Thymus (tissue), 11 donors: ENCODE measurements around the gene TRPM4. TPM values are rescaled to one million over a fixed set of nuclear protein-coding genes. Genes with fewer than 3 reads are reported as not detected.
"Not testable (repeated sequence)": the region's sequence is repeated elsewhere in the genome, so short reads cannot be mapped to it uniquely, and the experiment has no call there.

Experiments
- DNase-seq, 9 donors: peaks; one replicate each; pipeline ENCODE4 v3.0.0-alpha.2; 2013; ENCODE audit warnings: low spot score in 9 of 9, low read depth in 6 of 9, missing footprints in 1 of 9
- H3K27ac ChIP-seq, 2 donors: one replicate each; pipeline ENCODE4 v1.5.1; 2013; ENCODE audit warnings: control low read depth in 1 of 2, low read depth in 1 of 2, low read length in 1 of 2, mild to moderate bottlenecking in 1 of 2, moderate library complexity in 1 of 2
- H3K27me3 ChIP-seq, 2 donors: one replicate each; pipeline ENCODE4 v1.5.1; 2013; ENCODE audit warnings: low read length in 1 of 2; ENCODE audit not compliant: control insufficient read depth in 2 of 2, insufficient read depth in 1 of 2
- H3K36me3 ChIP-seq, 2 donors: one replicate each; pipeline ENCODE4 v1.5.1; 2013; ENCODE audit warnings: low read length in 1 of 2, mild to moderate bottlenecking in 1 of 2, moderate library complexity in 1 of 2; ENCODE audit not compliant: control insufficient read depth in 2 of 2, insufficient read depth in 2 of 2
- H3K4me1 ChIP-seq, 2 donors: one replicate each; pipeline ENCODE4 v1.5.1; 2013; ENCODE audit warnings: low read length in 2 of 2; ENCODE audit not compliant: control insufficient read depth in 2 of 2, insufficient read depth in 2 of 2
- H3K4me3 ChIP-seq, 2 donors: one replicate each; pipeline ENCODE4 v1.5.1; 2013; ENCODE audit warnings: low read length in 2 of 2, control low read depth in 1 of 2, mild to moderate bottlenecking in 1 of 2
- H3K9me3 ChIP-seq, 2 donors: one replicate each; pipeline ENCODE4 v1.5.1; 2013; ENCODE audit warnings: low read length in 1 of 2, mild to moderate bottlenecking in 1 of 2; ENCODE audit not compliant: control insufficient read depth in 2 of 2, insufficient read depth in 1 of 2
- WGBS: extraction: QIAGEN DNeasy Blood & Tissue Kit; methylation state at CpG from one replicate; pipeline ENCODE4 v1.1.7; 2013; 5-methylcytosine and 5-hydroxymethylcytosine counted together
- polyA plus RNA-seq: library from polyadenylated mRNA; stranded (reverse); fragments of 200-250 nt; gene quantifications from one replicate; pipeline ENCODE4 v1.2.3, GENCODE V29; 2013
- total RNA-seq: library from RNA; stranded (reverse); fragments of 120-200 nt; gene quantifications from one replicate; pipeline ENCODE4 v1.2.4, GENCODE V29; 2013
- donor health status: healthy.

Gene TRPM4
- total and polyA plus RNA-seq, 2 donors: 3.7 to 7.6 TPM

DNA sequence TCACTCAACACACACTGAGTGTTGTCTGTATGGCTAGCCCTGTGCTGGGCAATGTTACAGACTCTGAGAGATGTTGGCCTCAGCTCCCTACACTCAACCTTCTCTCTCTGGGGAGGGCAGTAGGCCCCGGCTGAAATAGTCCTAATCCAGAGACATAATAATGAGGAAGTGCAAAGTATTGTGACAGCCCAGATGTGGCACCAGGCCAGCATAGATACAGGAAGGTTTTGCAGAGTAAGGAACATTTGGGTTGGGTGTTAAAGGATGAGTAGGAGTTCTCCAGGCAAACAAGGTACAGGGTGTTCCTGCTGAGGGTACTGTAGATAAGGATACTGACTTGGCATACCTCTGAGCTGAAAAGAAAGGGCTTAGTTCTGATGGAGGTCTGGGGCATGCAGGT lies 41.0 kb upstream of the TRPM4 start:
- DNase-seq: no peak
- H3K36me3 ChIP-seq: peaks cover 0 to 2% of the 10 kb centered on the region in 2 donors
- no peak overlapping the region for H3K27ac ChIP-seq
- peaks cover 24 to 26% of the 10 kb centered on the region in 2 donors for H3K4me1 ChIP-seq
- peaks cover 21 to 40% of the 10 kb centered on the region in 2 donors for H3K27me3 ChIP-seq
- no peaks in the 10 kb centered on the region for H3K9me3 ChIP-seq
- 51% methylated on average over 1 of the region's 1 CpG for WGBS
- no peak overlapping the region for H3K4me3 ChIP-seq

DNA sequence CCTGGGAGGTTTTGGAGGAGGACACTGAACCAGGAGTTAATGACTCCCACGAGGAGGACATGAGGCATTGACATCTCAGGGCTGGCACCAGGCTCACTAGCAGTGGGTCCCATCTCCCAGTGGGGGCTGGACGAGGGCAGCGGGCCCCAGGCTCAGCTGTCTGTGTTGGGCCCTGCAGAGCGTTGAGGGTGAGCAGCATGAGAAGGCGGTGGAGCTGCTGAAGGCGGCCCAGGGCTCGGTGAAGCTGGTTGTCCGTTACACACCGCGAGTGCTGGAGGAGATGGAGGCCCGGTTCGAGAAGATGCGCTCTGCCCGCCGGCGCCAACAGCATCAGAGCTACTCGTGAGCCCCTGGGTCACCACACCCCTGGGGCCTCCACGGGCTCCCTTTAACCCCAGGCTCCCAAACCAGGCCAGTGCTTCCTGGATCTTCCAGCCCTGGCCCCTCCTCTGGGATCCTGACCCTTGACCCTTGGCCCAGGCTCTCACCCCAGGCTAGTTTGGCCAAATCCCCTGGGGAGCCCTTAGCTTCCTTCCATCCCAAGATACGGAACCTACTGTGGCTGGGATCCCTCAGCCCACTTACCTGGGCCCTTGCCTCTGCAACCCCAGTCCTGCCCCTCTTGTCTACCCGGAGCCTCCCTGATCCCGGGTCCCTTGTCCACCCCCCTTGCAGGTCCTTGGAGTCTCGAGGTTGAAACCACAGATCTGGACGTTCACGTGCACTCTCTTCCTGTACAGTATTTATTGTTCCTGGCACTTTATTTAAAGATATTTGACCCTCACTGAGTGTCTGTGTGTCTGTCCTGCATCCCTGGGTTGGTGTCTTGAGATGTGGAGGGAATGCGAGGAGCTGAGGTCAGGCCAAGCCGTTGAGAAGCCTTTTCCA lies 39.7 kb upstream of the TRPM4 start:
- Histone ChIP-seq H3K27me3 (peaks cover 28 to 53% of the 10 kb centered on the region in 2 donors), H3K9me3 (no peaks in the 10 kb centered on the region), H3K36me3 (peaks cover 0 to 2% of the 10 kb centered on the region in 2 donors), H3K27ac (peak overlapping the region; percentile 87 to 92), H3K4me1 (peaks cover 24 to 26% of the 10 kb centered on the region in 2 donors), H3K4me3 (peak overlapping the region; percentile 58 to 60)
- no peak for DNase-seq
- WGBS: 76% methylated on average over 26 of the region's 26 CpGs

DNA sequence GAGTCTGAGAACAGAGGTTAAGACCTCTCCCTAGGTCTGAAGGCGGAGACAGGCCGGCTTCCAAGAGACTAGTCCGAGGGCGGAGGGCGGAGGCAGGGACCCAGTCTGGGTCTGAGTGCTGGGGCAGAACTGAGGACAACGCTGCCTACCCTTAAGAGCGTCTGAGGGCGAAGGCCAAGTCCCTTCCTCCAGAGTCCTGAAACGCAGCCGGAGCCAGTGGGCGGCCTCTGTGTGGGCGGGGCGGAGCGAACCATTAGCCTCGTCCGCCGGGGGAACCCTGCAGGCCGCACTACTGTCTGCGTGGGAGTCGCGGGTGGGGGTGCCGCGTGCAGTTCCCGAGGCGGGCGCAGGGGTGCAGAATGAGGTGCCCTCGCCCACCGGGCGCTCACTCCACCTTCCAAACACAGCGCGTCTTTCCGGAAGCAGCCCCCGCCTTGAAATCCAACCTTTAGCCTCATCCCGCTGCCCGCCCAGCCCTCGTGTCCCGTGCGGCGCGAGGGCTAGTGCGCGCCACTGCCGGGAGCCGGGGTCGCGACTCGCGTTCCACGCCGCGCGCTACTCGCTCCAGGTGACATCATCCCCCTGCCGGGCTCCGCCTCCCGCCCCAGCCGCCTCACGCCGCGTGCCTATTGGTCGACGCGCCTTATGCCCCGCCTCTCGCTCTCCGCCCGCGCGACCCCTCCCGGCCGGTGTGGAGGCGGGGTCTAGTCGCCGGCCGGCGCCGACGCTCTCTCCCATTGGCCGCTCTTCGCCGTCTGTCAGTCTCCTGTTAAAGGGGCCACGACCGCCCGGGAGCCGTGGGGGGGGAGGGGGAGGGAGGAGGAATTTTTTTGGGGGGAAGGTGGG lies 38.8 kb upstream of the TRPM4 start, which contains the start of gene C19orf73:
Gene C19orf73, minus strand, starts transcription at position 579 of the 846 bp plus-strand sequence. Its CDS starts 121 bp downstream, at position 458.
- H3K36me3 ChIP-seq: peaks cover 0 to 2% of the 10 kb centered on the region in 2 donors
- H3K27ac ChIP-seq: peak within 1 kb of the TSS; percentile 87 to 92
- WGBS: 1% methylated on average over 85 of the region's 85 CpGs
- no peaks in the 10 kb centered on the region for H3K9me3 ChIP-seq
- H3K4me1 ChIP-seq: peaks cover 18 to 23% of the 10 kb centered on the region in 2 donors
- H3K27me3 ChIP-seq: peaks cover 32 to 55% of the 10 kb centered on the region in 2 donors
- peak within 1 kb of the TSS; percentile 58 to 60 for H3K4me3 ChIP-seq
- peak; percentile 80 to 96 (median 91) for DNase-seq

DNA sequence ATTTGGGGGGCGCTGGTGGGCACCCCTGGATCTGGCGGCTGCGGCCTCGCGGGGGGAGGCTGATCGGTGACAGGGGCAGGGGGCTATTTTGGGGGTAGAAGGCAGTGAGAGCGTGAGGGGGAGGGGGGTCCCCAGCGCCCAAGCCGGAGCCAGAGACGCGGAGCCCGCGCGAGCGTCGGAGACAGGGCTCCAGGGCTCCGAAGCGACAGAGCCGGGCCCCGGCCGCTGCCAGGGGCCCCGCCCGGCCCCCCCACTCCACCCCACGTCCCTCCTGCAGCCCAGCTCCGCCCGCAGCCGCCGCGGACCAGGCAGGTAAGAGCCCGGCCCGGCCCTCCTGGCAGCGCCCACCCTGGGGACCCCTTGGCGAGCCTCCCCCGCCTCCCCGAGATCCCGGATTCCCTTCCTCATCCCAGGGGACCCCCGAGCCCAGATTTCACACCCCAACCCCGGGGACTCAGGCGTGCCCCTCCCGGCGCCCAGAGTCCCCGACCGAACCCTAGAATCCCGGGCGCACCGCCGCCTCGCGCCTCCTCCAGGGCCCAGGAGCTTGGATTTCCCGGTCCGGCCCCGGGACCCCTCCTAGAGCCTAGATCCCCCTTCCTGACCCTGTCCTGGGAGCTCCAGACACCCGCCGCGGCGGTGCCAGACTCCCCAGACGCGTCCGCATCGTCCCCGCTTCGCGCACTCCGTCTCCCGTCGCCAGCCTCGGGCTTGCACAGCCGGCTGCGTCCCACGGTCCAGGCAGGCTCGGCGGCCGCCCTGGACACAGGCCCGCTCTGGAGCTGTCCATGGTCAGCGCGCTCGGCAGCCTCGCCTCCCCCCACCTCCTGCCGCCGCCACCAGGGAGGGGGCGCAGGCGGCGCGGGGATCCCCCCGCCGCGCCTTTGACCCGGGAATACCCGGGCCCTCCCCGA lies 37.9 kb upstream of the TRPM4 start, which contains the start of gene PPFIA3:
Gene PPFIA3, plus strand, starts transcription at position 134 of the 914 bp plus-strand sequence. CDS start 8,330 bp downstream, outside the sequence.
- DNase-seq: peak in 1 of 9 donors; percentile 28
- Histone ChIP-seq H3K4me3 (peak within 1 kb of the TSS; percentile 58 to 60), H3K36me3 (peaks cover 0 to 2% of the 10 kb centered on the region in 2 donors), H3K4me1 (peaks cover 15 to 20% of the 10 kb centered on the region in 2 donors), H3K27me3 (peaks cover 36 to 60% of the 10 kb centered on the region in 2 donors), H3K9me3 (no peaks in the 10 kb centered on the region), H3K27ac (peak within 1 kb of the TSS; percentile 87 to 92)
- 2% methylated on average over 90 of the region's 90 CpGs for WGBS

DNA sequence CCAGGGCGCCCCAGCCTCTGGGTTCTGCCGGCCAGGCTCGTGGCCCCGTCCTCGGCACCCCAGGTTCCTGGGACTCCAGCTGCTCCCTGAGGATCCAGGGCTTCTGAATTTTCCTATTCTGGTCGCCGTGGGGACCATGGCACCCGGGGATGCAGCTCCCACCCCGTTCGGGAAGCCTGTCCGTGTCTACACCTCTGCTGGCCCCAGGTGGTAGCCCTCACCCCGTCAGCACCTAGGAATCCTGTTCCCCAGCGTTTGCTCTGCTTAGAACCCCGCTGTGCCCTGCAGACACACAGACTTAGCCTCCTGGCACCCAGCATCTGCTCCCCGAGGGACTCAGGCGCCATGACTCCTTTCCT lies 37.3 kb upstream of the TRPM4 start:
- 25% methylated on average over 16 of the region's 16 CpGs for WGBS
- Histone ChIP-seq H3K27ac (no peak overlapping the region), H3K4me1 (peaks cover 12 to 15% of the 10 kb centered on the region in 2 donors), H3K36me3 (peaks cover 0 to 2% of the 10 kb centered on the region in 2 donors), H3K9me3 (no peaks in the 10 kb centered on the region), H3K27me3 (peaks cover 37 to 61% of the 10 kb centered on the region in 2 donors), H3K4me3 (no peak overlapping the region)
- DNase-seq: no peak

DNA sequence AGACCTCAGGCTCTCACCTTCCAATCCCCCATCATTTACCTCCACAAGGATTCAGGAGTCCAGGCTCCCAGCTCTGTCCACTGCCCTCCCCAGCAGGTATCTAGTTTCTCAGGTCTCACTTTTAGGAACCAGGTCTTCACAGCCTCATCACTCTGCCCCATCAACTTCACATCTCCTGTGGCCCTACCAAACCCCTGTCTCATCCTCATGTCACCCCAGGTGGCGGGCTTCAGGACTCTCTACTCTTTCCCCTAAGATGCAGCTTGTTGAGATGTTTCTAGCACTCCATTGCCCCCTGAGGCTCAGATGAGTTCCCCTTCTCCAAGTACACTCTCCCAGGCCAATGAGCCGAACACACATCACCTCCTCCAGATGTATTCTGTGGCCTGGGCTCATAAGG lies 36.7 kb upstream of the TRPM4 start:
- H3K4me1 ChIP-seq: peaks cover 12 to 15% of the 10 kb centered on the region in 2 donors
- 88% methylated on average over 2 of the region's 2 CpGs for WGBS
- H3K36me3 ChIP-seq: peaks cover 0 to 2% of the 10 kb centered on the region in 2 donors
- H3K27me3 ChIP-seq: peaks cover 38 to 66% of the 10 kb centered on the region in 2 donors
- DNase-seq: no peak
- no peaks in the 10 kb centered on the region for H3K9me3 ChIP-seq
- H3K27ac ChIP-seq: no peak overlapping the region
- no peak overlapping the region for H3K4me3 ChIP-seq

DNA sequence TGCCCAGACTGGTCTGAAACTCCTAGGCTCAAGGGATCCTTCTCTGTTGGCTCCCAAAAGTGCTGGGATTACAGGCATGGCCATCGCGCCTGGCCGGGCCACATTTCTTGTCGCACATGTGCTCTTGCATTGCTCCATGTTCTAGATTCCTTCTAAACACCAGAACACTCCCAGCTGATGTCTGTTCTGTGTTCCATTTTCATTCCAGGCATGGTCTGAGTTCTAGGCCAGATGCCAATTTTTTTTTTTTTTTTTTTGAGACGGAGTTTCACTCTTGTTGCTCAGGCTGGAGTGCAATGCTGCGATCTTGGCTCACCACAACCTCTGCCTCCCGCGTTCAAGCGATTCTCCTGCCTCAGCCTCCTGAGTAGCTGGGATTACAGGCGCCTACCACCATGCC lies 35.8 kb upstream of the TRPM4 start:
- Histone ChIP-seq H3K27me3 (peaks cover 38 to 76% of the 10 kb centered on the region in 2 donors), H3K4me1 (peaks cover 12 to 15% of the 10 kb centered on the region in 2 donors)
- not testable (repeated sequence) for H3K9me3 ChIP-seq, H3K4me3 ChIP-seq, H3K27ac ChIP-seq, H3K36me3 ChIP-seq, DNase-seq
- WGBS: 92% methylated on average over 10 of the region's 10 CpGs

DNA sequence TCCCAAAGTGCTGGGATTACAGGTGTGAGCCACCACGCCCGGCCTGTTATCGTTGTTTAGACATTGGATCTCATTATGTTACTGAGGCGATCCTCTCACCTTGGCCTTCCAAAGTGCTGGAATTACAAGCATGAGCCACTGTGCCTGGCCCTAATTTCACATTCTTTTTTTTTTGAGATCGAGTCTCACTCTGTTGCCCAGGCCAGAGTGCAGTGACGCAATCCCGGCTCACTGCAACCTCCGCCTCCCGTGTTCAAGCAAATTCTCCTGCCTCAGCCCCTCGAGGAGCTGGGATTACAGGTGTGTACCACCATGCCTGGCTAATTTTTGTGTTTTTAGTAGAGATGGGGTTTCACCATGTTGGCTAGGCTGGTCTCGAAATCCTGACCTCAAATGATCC lies 34.3 kb upstream of the TRPM4 start:
- H3K4me1 ChIP-seq: peaks cover 12 to 19% of the 10 kb centered on the region in 2 donors
- peaks cover 38 to 80% of the 10 kb centered on the region in 2 donors for H3K27me3 ChIP-seq
- H3K27ac ChIP-seq, H3K9me3 ChIP-seq, DNase-seq, H3K36me3 ChIP-seq, H3K4me3 ChIP-seq: not testable (repeated sequence)
- 94% methylated on average over 11 of the region's 11 CpGs for WGBS
